CD4-positive, alpha-beta memory T cell (primary cell): ENCODE measurements around the gene FAM168A. TPM values are rescaled to one million over a fixed set of nuclear protein-coding genes. Genes with fewer than 3 reads are reported as not detected.

Experiments used
- CTCF ChIA-PET: fragments of 350-600 bp; sonication (Branson Sonifier 250); formaldehyde crosslinking; loops from one replicate; lab custom pipeline; 2021; ENCODE audit warnings: inconsistent platforms; ENCODE audit not compliant: partially characterized antibody; lab: Charles Lee
- POLR2A ChIA-PET: fragments of 350-600 bp; sonication (Branson Sonifier 250); formaldehyde crosslinking; loops from one replicate; lab custom pipeline; 2021; ENCODE audit not compliant: partially characterized antibody; lab: Charles Lee
- DNase-seq, 5 donors: peaks; one replicate each; pipeline versions ENCODE4 v3.0.0 to v3.0.0-alpha.2; 2020 to 2022; ENCODE audit warnings: mixed read lengths in 1 of 5
- H3K27ac ChIP-seq: one replicate; pipeline ENCODE4 v1.7.0; 2013; ENCODE audit warnings: low read depth, low read length
- H3K27me3 ChIP-seq: 2 replicates; pipeline ENCODE4 v1.7.0; 2013; ENCODE audit warnings: mild to moderate bottlenecking, low read length, moderate library complexity; ENCODE audit not compliant: insufficient read depth
- H3K36me3 ChIP-seq: 2 replicates; pipeline ENCODE4 v1.7.0; 2013; ENCODE audit warnings: mild to moderate bottlenecking, low read length, moderate library complexity; ENCODE audit not compliant: insufficient read depth
- H3K4me1 ChIP-seq: 2 replicates; pipeline ENCODE4 v1.7.0; 2013; ENCODE audit warnings: mild to moderate bottlenecking, low read length, moderate library complexity; ENCODE audit not compliant: insufficient read depth
- H3K4me3 ChIP-seq, 2 donors: one replicate each; pipeline ENCODE4 v1.7.0; 2013; ENCODE audit warnings: low read length in 2 of 2, mild to moderate bottlenecking in 1 of 2
- H3K9me3 ChIP-seq, 2 donors: one replicate each; pipeline ENCODE4 v1.7.0; 2013; ENCODE audit warnings: low read length in 2 of 2, control low read depth in 1 of 2; ENCODE audit not compliant: control insufficient read depth in 1 of 2
- H3K27ac Mint-ChIP-seq, 7 donors: one replicate each; pipeline ENCODE4 v1.8.0; 2020 to 2021; ENCODE audit warnings: mixed read lengths in 7 of 7, mild to moderate bottlenecking in 6 of 7, inconsistent platforms in 3 of 7, moderate library complexity in 3 of 7
- H3K27me3 Mint-ChIP-seq, 2 donors: one replicate each; pipeline ENCODE4 v1.8.0; 2020 to 2021; ENCODE audit warnings: mixed read lengths in 2 of 2
- H3K36me3 Mint-ChIP-seq, 2 donors: one replicate each; pipeline ENCODE4 v1.8.0; 2020 to 2021; ENCODE audit warnings: mixed read lengths in 2 of 2, inconsistent platforms in 1 of 2, mild to moderate bottlenecking in 1 of 2
- H3K4me1 Mint-ChIP-seq, 4 donors: one replicate each; pipeline ENCODE4 v1.8.0; 2020 to 2021; ENCODE audit warnings: mixed read lengths in 4 of 4, mild to moderate bottlenecking in 1 of 4
- H3K4me3 Mint-ChIP-seq, 8 donors: one replicate each; pipeline ENCODE4 v1.8.0; 2020 to 2021; ENCODE audit warnings: mixed read lengths in 8 of 8, mild to moderate bottlenecking in 7 of 8, moderate library complexity in 6 of 8, inconsistent platforms in 3 of 8
- H3K9me3 Mint-ChIP-seq, 8 donors: one replicate each; pipeline ENCODE4 v1.8.0; 2020 to 2021; ENCODE audit warnings: mixed read lengths in 8 of 8, mild to moderate bottlenecking in 5 of 8, inconsistent platforms in 3 of 8, moderate library complexity in 1 of 8
- intact Hi-C: fragments of 100-400 bp; cut with micrococcal nuclease; formaldehyde crosslinking; loops from one replicate; pipeline ENCODE4 v1.15.1; 2023
- polyA plus RNA-seq, 2 donors: library from polyadenylated mRNA; unstranded; fragments of 300-500 nt; fragmentation: Illumina TruSeq; gene quantifications; one replicate each; pipeline ENCODE4 v1.2.3, GENCODE V29; 2021
- total RNA-seq, 2 experiments: library from RNA; stranded (reverse); gene quantifications; one replicate each; pipeline ENCODE4 v1.2.3, GENCODE V29; 2021

Gene FAM168A
- total and polyA plus RNA-seq, 4 experiments from 2014 or later, result 0.61 to 22.7 (median 12.7) TPM

DNA sequence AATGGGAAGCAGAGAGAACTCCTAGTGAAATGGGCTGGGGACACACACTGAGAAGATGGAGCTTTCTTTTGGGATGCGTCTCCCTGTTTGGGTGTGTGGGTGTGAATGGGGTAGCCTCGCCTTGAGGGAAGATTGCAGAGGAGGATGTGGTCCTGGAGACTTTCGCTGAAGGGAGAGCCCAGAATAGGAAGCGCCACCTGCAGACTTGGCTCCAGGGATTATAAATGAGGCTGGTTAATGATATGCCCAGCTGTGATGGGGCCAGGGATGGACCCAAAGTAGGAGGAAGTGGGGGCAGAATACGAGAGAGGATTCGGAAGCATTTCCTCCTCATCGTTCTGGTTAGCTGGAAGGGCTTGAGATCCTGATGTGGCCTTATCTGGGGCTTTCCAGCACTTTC is 208.0 kb downstream of the FAM168A start:
- POLR2A ChIA-PET, result no interaction called here
- peak overlapping the region in 6 of 7 donors; percentile 4 to 90 (median 60) for H3K27ac Mint-ChIP-seq
- no peak for DNase-seq
- no peak overlapping the region for H3K4me3 Mint-ChIP-seq
- H3K9me3 Mint-ChIP-seq, result peaks cover 0 to 2% (median 0%) of the 10 kb centered on the region in 8 donors
- intact Hi-C loops, result no loop called here
- H3K36me3 Mint-ChIP-seq, result peaks cover 0 to 35% of the 10 kb centered on the region in 2 donors
- Histone ChIP-seq H3K9me3 (no peaks in the 10 kb centered on the region), H3K4me1 (peaks cover 27% of the 10 kb centered on the region), H3K27me3 (no peaks in the 10 kb centered on the region), H3K4me3 (no peak overlapping the region), H3K27ac (no peak overlapping the region), H3K36me3 (no peaks in the 10 kb centered on the region)
- no peaks in the 10 kb centered on the region for H3K27me3 Mint-ChIP-seq
- CTCF ChIA-PET, result interaction anchor here (0.8 to 16.2 kb wide), 4 partner anchors 16 to 95 kb away, joined by 3 to 319 read pairs (median 3); no protein-coding TSS in a partner anchor
- H3K4me1 Mint-ChIP-seq, result peaks cover 18 to 43% (median 28%) of the 10 kb centered on the region in 4 donors

DNA sequence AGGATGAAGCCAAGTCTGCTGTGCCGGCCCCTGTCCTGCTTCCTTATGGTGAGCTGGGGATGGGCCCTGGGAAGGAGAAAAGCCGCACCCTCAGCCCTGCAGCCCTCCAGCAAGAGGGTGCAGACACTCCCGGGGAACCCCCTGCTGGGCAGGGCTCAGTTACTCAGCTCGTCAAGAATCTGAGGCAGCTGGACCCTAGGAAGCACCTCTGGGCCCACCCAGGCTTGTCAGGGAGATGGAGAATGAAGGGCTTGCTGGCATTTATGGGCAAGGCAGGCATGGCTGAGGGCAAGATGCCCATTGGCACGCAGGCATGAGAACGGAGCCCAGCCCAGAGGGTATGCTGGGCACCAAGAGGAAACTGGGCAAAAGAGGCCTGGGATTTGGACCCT is 208.8 kb downstream of the FAM168A start:
- intact Hi-C loops, result no loop called here
- H3K4me3 ChIP-seq, result no peak overlapping the region
- H3K4me3 Mint-ChIP-seq, result no peak overlapping the region
- ChIA-PET CTCF (interaction anchor here (1.1 to 16.2 kb wide), 2 partner anchors 39 to 95 kb away, joined by 3 to 319 read pairs; no protein-coding TSS in a partner anchor), POLR2A (no interaction called here)
- no peaks in the 10 kb centered on the region for H3K9me3 ChIP-seq
- DNase-seq, result no peak
- no peak overlapping the region for H3K27ac ChIP-seq
- peak overlapping the region in 3 of 7 donors; percentile 4 to 83 (median 62) for H3K27ac Mint-ChIP-seq
- H3K4me1 ChIP-seq, result peaks cover 35% of the 10 kb centered on the region
- no peaks in the 10 kb centered on the region for H3K27me3 ChIP-seq
- peaks cover 0 to 2% (median 0%) of the 10 kb centered on the region in 8 donors for H3K9me3 Mint-ChIP-seq
- H3K4me1 Mint-ChIP-seq, result peaks cover 26 to 50% (median 36%) of the 10 kb centered on the region in 4 donors
- H3K36me3 ChIP-seq, result no peaks in the 10 kb centered on the region
- H3K27me3 Mint-ChIP-seq, result no peaks in the 10 kb centered on the region
- peaks cover 0 to 32% of the 10 kb centered on the region in 2 donors for H3K36me3 Mint-ChIP-seq

DNA sequence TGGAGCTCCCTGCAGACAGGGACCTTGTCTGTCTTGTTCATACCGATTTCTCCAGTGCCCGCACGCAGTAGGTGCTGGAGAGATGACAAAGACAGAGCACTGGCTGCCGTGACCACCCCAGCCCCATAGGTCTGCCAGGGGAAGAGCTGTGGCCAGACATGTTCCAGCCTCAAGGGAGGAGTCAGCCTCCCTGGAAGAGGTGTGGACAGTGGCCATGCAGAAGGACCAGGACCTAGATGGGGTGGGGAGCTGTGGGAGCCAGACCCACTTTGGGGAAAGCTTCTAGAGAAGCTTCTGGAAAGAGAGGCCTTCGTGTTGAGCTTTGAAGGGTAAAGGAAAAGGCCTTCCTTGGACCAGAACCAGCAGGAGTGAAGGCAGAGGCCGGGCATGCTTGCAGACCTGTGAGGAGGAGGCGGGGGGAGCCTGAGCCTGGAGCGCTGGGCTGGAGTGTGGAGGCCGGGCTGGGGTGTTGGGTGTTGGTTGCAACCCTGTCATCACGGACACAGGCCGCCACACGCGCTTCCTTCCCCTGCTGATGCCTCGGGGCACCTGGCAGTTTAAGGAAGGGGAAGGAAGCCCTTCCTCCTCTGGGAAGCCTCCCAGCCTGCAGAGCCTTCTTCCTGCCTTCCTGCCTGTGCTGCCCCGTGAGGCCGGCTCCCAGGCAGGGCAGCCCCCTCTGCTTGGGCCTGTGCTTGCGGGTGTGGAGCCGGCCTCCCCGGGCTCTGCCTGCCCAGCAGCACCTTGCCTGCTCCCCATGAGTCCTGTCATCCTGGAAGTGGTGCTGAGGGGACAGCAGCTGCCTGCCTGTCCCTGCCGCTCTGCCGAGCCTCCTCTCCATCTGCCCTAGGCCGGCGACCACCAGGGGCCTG is 209.4 kb downstream of the FAM168A start:
- DNase-seq, result peak in 1 of 5 donors; percentile 29
- CTCF ChIA-PET, result interaction anchor here (1.1 to 16.2 kb wide), 2 partner anchors 38 to 94 kb away, joined by 3 to 319 read pairs; no protein-coding TSS in a partner anchor
- no peaks in the 10 kb centered on the region for H3K27me3 ChIP-seq
- POLR2A ChIA-PET, result no interaction called here
- peaks cover 41% of the 10 kb centered on the region for H3K4me1 ChIP-seq
- Mint-ChIP-seq H3K27ac (peak overlapping the region in 6 of 7 donors; percentile 42 to 83 (median 62)), H3K4me3 (no peak overlapping the region), H3K9me3 (peaks cover 0 to 2% (median 0%) of the 10 kb centered on the region in 8 donors), H3K4me1 (peaks cover 30 to 57% (median 42%) of the 10 kb centered on the region in 4 donors), H3K36me3 (peaks cover 0 to 28% of the 10 kb centered on the region in 2 donors), H3K27me3 (no peaks in the 10 kb centered on the region)
- H3K36me3 ChIP-seq, result no peaks in the 10 kb centered on the region
- H3K27ac ChIP-seq, result no peak overlapping the region
- intact Hi-C loops, result no loop called here
- H3K4me3 ChIP-seq, result no peak overlapping the region
- H3K9me3 ChIP-seq, result no peaks in the 10 kb centered on the region

DNA sequence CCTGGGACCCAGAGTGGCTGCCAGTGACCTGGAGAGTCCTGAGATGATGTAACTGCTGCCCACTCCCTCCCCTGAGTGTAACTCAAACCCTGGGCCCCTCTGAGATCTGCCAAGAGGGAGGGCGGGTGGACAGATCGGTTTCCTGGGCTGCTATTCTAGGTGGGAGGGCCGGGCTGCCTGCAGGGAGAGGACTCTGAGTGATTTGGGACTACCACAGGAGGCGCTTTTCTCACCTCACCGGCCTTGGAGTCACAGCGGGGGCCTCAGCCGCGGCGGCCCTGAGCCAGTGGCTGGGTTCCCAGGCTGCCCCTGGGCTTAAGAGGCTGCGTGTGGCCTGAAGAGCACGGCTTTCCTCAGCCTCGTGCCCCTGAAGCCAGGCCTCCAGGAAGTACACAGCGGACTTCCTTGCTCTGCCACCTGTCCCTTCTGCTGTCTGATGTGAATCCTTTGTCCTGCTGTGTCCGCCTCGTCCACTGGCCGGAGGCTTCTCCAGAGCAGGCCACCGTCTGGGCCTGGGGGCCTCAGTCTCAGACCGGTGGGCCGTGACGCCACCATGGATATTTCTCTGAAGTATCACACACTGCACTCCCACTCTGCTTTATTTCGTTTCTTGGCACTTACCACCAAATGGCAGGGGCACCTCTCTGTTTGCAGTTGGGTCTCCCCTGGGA is 210.2 kb downstream of the FAM168A start:
- peaks cover 0 to 2% (median 0%) of the 10 kb centered on the region in 8 donors for H3K9me3 Mint-ChIP-seq
- no peak overlapping the region for H3K4me3 Mint-ChIP-seq
- H3K27me3 ChIP-seq, result no peaks in the 10 kb centered on the region
- peaks cover 49% of the 10 kb centered on the region for H3K4me1 ChIP-seq
- no peaks in the 10 kb centered on the region for H3K27me3 Mint-ChIP-seq
- no peaks in the 10 kb centered on the region for H3K36me3 ChIP-seq
- CTCF ChIA-PET, result interaction anchor here (16.2 kb wide), 1 partner anchor 37 kb away, joined by 319 read pairs; no protein-coding TSS in a partner anchor
- DNase-seq, result peak in 1 of 5 donors; percentile 19
- intact Hi-C loops, result no loop called here
- no peak overlapping the region for H3K27ac ChIP-seq
- H3K4me1 Mint-ChIP-seq, result peaks cover 32 to 64% (median 47%) of the 10 kb centered on the region in 4 donors
- H3K27ac Mint-ChIP-seq, result peak overlapping the region in 6 of 7 donors; percentile 57 to 88 (median 75)
- peaks cover 0 to 22% of the 10 kb centered on the region in 2 donors for H3K36me3 Mint-ChIP-seq
- H3K4me3 ChIP-seq, result no peak overlapping the region
- POLR2A ChIA-PET, result no interaction called here
- H3K9me3 ChIP-seq, result no peaks in the 10 kb centered on the region

DNA sequence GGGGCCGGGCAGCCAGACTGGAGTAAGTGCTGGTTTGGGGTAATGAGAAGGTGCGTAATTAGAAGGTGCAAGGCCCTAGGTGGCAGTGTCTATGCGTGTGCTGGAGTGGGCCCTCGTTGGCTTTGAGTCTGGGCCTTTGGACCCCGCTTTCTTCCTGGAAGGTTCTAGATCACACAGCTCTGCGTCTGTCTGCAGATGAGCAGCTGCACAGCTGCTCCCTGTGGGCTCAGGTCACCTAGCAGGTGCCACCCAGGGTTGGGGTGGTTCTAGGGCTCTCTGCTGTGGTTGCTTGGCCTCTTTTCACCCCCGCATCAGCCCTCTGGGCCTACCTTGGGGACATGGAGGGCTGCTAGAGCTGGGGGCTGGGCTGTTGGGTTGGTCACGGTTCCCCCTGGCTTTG is 211.4 kb downstream of the FAM168A start:
- Mint-ChIP-seq H3K4me3 (peak overlapping the region in 2 of 8 donors; percentile 20 to 25), H3K9me3 (no peaks in the 10 kb centered on the region), H3K27me3 (no peaks in the 10 kb centered on the region), H3K27ac (peak overlapping the region; percentile 57 to 92 (median 78)), H3K4me1 (peaks cover 35 to 75% (median 53%) of the 10 kb centered on the region in 4 donors), H3K36me3 (peaks cover 0 to 16% of the 10 kb centered on the region in 2 donors)
- peak in 1 of 5 donors; percentile 17 for DNase-seq
- CTCF ChIA-PET, result interaction anchor here (16.2 kb wide), 1 partner anchor 36 kb away, joined by 319 read pairs; no protein-coding TSS in a partner anchor
- Histone ChIP-seq H3K36me3 (no peaks in the 10 kb centered on the region), H3K27ac (no peak overlapping the region), H3K9me3 (no peaks in the 10 kb centered on the region), H3K4me3 (no peak overlapping the region), H3K4me1 (peaks cover 60% of the 10 kb centered on the region), H3K27me3 (no peaks in the 10 kb centered on the region)
- POLR2A ChIA-PET, result interaction anchor here (0.6 kb wide), 1 partner anchor 1857 kb away, joined by 3 read pairs; no protein-coding TSS in a partner anchor
- intact Hi-C loops, result no loop called here

DNA sequence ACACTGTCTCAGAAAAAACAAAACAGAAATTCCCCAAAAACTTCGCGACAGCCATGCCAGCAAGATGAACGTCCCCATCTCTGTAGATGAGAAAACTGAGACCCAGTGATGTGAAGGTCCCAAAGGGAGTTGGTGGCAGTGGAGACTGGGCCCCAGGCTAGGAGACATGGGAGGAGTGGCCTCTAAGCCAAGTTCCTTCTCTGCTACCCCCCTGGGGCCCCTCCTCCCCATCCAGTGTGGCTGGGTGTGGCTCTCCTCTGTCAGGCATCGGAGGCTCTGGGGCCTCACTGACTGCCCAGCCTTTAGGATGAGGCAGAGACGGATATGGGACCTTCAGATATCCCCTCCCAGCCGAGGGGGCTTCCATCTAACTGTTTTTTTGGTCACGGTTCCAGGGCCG is 211.9 kb downstream of the FAM168A start:
- peaks cover 38 to 78% (median 55%) of the 10 kb centered on the region in 4 donors for H3K4me1 Mint-ChIP-seq
- Histone ChIP-seq H3K9me3 (no peaks in the 10 kb centered on the region), H3K27ac (no peak overlapping the region), H3K36me3 (no peaks in the 10 kb centered on the region), H3K27me3 (no peaks in the 10 kb centered on the region), H3K4me3 (no peak overlapping the region), H3K4me1 (peaks cover 64% of the 10 kb centered on the region)
- ChIA-PET POLR2A (no interaction called here), CTCF (interaction anchor here (16.2 kb wide), 1 partner anchor 36 kb away, joined by 319 read pairs; no protein-coding TSS in a partner anchor)
- intact Hi-C loops, result no loop called here
- peak in 1 of 5 donors; percentile 5 for DNase-seq
- H3K27me3 Mint-ChIP-seq, result no peaks in the 10 kb centered on the region
- H3K9me3 Mint-ChIP-seq, result no peaks in the 10 kb centered on the region
- H3K36me3 Mint-ChIP-seq, result peaks cover 0 to 11% of the 10 kb centered on the region in 2 donors
- peak overlapping the region in 3 of 8 donors; percentile 13 to 67 (median 32) for H3K4me3 Mint-ChIP-seq
- peak overlapping the region in 6 of 7 donors; percentile 72 to 89 (median 80) for H3K27ac Mint-ChIP-seq
